ENCODE measurements around the gene NRCAM.

NRCAM gene

DNA sequence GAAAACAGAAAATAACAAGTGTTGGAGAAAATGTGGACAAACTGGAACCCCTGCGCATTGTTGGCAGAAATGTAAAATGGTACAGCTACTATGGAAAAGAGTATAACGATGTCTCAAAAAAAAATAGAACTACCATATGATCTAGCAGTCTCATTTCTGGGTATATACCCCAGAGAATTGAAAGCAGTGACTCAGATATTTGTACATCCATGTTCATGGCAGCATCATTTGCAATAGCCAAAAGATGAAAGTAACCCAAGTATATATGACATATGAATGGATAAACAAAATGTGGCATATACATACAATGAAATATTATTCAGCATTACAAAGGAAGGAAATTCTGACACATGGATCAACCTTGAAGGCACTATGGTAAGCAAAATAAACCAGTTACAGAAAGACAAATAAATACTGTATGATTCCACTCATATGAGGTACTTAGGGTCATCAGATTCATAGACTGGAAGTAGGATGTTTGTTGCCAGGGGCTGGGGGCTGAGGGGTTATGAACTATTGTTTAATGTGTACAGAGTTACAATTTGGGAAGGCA lies 4.9 kb downstream of the NRCAM start:
- TF ChIP-seq, protein P1, sequence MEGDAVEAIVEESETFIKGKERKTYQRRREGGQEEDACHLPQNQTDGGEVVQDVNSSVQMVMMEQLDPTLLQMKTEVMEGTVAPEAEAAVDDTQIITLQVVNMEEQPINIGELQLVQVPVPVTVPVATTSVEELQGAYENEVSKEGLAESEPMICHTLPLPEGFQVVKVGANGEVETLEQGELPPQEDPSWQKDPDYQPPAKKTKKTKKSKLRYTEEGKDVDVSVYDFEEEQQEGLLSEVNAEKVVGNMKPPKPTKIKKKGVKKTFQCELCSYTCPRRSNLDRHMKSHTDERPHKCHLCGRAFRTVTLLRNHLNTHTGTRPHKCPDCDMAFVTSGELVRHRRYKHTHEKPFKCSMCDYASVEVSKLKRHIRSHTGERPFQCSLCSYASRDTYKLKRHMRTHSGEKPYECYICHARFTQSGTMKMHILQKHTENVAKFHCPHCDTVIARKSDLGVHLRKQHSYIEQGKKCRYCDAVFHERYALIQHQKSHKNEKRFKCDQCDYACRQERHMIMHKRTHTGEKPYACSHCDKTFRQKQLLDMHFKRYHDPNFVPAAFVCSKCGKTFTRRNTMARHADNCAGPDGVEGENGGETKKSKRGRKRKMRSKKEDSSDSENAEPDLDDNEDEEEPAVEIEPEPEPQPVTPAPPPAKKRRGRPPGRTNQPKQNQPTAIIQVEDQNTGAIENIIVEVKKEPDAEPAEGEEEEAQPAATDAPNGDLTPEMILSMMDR (conservative IDR thresholded peaks at IDR 0.05), result no peak
- no peak for TF ChIP-seq ZFX (IDR thresholded peaks at IDR 0.05)
- H3K27ac ChIP-seq, result no peak overlapping the region

DNA sequence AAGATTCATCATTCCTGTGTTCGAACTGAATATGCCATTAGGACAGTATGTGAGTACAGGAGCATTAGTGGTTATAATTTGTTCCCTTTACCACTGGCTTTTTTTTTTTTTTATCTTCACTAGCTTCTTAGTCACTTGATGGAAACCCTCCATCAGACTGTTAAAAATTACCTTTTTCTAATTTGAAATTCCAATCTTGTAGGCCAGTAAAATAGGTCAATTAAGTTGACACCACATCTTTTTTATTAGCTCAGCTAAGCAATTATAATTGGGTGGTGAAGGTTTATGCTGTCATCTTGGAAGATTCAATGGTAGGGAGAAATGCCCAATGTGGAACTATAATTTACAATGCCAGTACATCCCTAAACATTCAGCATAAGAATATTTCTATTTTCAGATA lies 6.1 kb downstream of the NRCAM start:
- TF ChIP-seq, protein P1 (conservative IDR thresholded peaks at IDR 0.05), result no peak
- no peak for TF ChIP-seq ZFX (IDR thresholded peaks at IDR 0.05)
- no peak overlapping the region for H3K27ac ChIP-seq

DNA sequence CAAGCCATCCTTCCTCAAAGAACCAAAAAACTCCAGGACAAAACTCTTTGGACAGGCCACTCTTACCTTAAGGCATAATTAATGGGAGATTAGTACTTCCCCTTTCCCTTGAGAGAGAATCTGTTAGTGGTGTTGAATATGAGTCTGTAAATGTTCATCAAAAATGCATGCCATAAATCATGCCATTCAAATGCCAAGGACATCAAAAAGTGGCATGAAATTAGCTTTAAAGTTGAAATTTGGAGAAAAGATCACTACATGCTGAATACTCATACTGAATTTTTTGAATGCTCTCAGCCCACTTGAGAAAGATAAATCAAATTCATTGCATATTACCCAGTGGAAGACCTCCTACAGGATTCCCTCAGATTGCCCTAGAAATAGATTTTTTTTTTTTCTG lies 6.7 kb downstream of the NRCAM start:
- no peak for TF ChIP-seq ZFX (IDR thresholded peaks at IDR 0.05)
- TF ChIP-seq, protein P1 (conservative IDR thresholded peaks at IDR 0.05), result no peak

GRCh38 chr7:108448584-108449505 lies 7.4 kb downstream of the NRCAM start:
- no peak for TF ChIP-seq ZFX (IDR thresholded peaks at IDR 0.05)
- TF ChIP-seq, protein P1 (conservative IDR thresholded peaks at IDR 0.05), result no peak
- no peak overlapping the region for H3K27ac ChIP-seq

More for the DNA sequence above, 6.7 kb downstream of the NRCAM start:
- H3K27ac ChIP-seq, result no peak overlapping the region

DNA sequence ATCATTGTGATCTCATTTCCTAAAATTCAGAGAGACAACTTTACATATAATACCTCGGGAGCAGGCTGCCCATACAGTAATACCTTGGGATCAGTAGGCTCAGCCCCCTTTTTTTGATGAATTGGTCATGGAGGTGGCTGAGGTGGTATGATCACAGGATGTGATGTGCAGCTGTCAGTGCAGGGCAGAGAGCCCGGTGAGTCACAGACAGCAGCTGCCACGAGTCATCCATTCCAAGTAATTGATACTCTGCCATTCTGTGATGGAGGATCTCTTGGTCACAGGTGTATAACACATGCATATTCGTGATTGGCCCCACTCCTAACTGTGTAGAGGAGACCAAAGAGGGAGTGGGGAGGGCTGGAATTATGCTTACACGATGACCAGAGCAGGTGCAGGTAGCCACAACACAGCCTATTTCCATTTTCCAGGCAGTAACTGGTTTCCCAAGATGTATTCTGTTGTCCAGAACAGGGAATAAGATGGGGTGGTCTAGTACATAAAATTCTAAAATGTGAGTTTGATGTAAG lies 14.1 kb downstream of the NRCAM start:
- no peak overlapping the region for H3K27ac ChIP-seq
- TF ChIP-seq, protein P1 (conservative IDR thresholded peaks at IDR 0.05), result no peak
- TF ChIP-seq ZFX (IDR thresholded peaks at IDR 0.05), result no peak

GRCh38 chr7:108441392-108441955 lies 14.8 kb downstream of the NRCAM start:
- TF ChIP-seq ZFX (IDR thresholded peaks at IDR 0.05), result no peak
- TF ChIP-seq, protein P1 (conservative IDR thresholded peaks at IDR 0.05), result no peak

DNA sequence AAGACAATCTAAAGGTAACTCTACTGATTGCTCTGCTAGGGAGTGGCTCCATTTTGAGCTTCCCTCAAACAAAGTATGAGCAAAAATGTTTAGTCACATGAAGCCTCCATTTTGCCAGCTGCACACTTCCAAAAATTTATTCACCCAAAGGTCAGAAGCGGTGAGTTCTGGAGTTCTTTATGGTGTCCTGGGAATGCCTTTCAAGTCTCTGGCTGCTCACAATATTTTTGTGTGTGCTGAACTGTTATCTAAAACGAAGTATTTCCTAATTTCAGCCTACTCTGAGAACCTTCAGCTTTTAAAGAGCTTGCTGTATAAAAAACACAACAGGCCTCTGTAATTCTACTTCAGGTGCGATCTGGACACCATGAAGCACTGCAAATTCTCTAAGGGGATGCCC lies 15.6 kb downstream of the NRCAM start:
- TF ChIP-seq, protein P1 (conservative IDR thresholded peaks at IDR 0.05), result no peak
- TF ChIP-seq ZFX (IDR thresholded peaks at IDR 0.05), result no peak
- H3K27ac ChIP-seq, result no peak overlapping the region

More at GRCh38 chr7:108441392-108441955, 14.8 kb downstream of the NRCAM start:
- no peak overlapping the region for H3K27ac ChIP-seq

Measured in C4-2B (cell line).